BE2C (cell line): Measurements from ENCODE around the gene PDK2.
A peak's percentile ranks its signal among the peaks of the same experiment; 100 is the strongest.

Source experiments
- DNase-seq: peaks from one replicate; pipeline ENCODE4 v3.0.0-alpha.2; 2020
- H3K27me3 ChIP-seq: fragments of 250-450 bp; sonication (Bioruptor Pico); 2 replicates; pipeline ENCODE4 v1.5.1; 2020; ENCODE audit warnings: mild to moderate bottlenecking
- H3K36me3 ChIP-seq: fragments of 250-450 bp; sonication (Bioruptor Pico); 2 replicates; pipeline ENCODE4 v1.5.1; 2020; ENCODE audit warnings: mild to moderate bottlenecking
- H3K4me1 ChIP-seq: fragments of 250-450 bp; sonication (Bioruptor Pico); 2 replicates; pipeline ENCODE4 v1.5.1; 2020
- H3K4me3 ChIP-seq: 2 replicates; pipeline ENCODE4 v1.5.1; 2011; ENCODE audit warnings: low read depth, low read length
- H3K9me3 ChIP-seq: fragments of 250-450 bp; sonication (Bioruptor Pico); 2 replicates; pipeline ENCODE4 v1.5.1; 2020
- TF ChIP-seq, protein P1 (sequence below): IDR thresholded peaks from 2 replicates; pipeline ENCODE4 v1.5.1; 2012; ENCODE audit warnings: mild to moderate bottlenecking, low read depth, low read length

The PDK2 gene

DNA sequence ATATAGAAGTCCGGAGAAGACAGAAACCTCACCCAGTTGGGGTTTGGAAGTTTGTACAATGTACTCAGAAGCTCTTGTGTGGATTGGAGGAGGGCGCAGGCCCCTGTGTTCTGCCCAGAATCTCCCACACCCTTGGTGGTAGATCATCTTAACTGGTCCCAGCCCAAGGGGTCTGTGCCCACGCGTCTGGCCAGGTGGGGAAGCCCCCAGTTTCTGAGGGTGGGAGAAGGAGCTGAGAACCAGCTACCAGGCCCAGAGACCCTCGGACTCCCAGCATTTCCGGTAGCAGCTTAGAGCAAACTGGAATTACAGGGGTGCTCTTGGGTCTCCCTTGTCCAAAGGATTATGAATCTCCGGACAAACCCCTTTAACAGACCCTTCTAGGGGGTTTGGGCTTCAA lies 57.6 kb downstream of the PDK2 start:
- DNase-seq: no peak
- H3K9me3 ChIP-seq: no peaks in the 10 kb centered on the region
- TF ChIP-seq, protein P1, sequence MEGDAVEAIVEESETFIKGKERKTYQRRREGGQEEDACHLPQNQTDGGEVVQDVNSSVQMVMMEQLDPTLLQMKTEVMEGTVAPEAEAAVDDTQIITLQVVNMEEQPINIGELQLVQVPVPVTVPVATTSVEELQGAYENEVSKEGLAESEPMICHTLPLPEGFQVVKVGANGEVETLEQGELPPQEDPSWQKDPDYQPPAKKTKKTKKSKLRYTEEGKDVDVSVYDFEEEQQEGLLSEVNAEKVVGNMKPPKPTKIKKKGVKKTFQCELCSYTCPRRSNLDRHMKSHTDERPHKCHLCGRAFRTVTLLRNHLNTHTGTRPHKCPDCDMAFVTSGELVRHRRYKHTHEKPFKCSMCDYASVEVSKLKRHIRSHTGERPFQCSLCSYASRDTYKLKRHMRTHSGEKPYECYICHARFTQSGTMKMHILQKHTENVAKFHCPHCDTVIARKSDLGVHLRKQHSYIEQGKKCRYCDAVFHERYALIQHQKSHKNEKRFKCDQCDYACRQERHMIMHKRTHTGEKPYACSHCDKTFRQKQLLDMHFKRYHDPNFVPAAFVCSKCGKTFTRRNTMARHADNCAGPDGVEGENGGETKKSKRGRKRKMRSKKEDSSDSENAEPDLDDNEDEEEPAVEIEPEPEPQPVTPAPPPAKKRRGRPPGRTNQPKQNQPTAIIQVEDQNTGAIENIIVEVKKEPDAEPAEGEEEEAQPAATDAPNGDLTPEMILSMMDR: no peak
- H3K36me3 ChIP-seq: peaks cover 8% of the 10 kb centered on the region; the same call in 1 of the 2 replicates
- H3K4me1 ChIP-seq: peaks cover 17% of the 10 kb centered on the region
- H3K4me3 ChIP-seq: peak overlapping the region; percentile 92
- no peaks in the 10 kb centered on the region for H3K27me3 ChIP-seq

DNA sequence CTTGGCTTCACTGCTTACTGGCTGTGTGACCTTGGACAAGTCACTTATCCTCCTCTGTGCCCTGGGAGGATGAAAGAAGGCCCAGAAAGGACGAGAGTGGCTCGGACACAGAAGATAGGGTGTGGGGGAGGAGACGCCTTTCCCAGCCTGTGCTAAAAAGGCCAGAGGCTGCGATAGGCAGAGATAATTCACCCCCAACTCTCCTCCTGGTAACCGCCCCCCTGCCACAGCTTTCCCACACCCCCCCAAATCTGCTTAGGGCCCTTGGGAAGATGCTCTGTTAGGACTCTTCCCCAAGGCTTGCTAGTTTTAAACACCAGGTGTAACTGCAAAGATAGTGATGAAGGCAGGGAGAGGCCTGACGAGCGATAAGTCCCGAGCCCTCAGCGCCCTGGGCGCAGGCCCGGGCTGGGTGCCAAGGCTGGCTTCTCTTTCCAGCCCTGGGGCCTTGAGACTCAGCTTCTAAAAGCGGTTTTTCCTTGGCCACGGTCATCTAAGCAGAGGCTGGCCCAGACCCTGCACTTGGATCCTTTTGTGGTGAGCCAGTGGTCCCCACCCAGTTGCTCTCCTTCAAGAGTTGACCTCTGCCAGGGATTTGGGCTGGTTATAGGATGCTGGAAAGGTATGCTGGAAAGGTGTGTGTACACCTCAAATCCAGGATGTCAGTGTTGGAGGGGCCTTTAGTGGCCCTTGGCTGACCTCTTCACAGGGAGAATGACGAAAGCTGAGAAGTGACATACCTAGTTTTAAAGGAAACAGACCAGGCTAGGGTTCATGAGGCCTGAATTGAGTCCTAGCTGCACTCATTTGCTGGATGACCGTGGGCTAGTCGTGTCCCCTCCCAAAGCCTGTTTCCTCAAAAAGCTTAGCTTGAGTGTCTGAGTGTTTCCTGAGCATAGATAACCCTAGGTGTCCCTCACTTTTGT lies 58.8 kb downstream of the PDK2 start:
- H3K9me3 ChIP-seq: no peaks in the 10 kb centered on the region
- peak; percentile 75 for DNase-seq
- H3K36me3 ChIP-seq: peaks cover 8% of the 10 kb centered on the region; the same call in 1 of the 2 replicates
- TF ChIP-seq, protein P1: no peak
- no peak overlapping the region for H3K4me3 ChIP-seq
- H3K27me3 ChIP-seq: no peaks in the 10 kb centered on the region
- H3K4me1 ChIP-seq: peaks cover 17% of the 10 kb centered on the region

DNA sequence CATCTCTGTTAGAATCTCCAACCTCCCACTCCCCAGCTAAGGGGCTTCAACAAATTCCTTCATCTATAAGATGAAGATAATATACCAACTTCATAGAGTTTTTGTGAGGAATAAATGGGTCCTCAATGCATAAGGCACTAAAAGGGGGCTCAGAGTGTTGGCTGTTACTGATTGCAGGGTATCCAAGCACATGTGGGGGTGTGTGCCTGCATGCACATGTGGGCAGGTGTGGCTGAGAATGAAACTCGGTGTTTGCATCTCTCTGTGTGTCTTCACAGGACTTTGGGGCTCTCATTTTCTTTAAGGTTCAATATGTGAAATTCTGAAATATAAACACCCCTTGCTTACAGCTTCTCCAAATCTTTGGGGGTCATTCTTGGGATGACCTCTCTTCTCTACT lies 59.5 kb downstream of the PDK2 start:
- Histone ChIP-seq H3K27me3 (no peaks in the 10 kb centered on the region), H3K4me3 (no peak overlapping the region), H3K9me3 (no peaks in the 10 kb centered on the region), H3K36me3 (peaks cover 3% of the 10 kb centered on the region; the same call in 1 of the 2 replicates), H3K4me1 (peaks cover 17% of the 10 kb centered on the region)
- no peak for DNase-seq
- TF ChIP-seq, protein P1: no peak

DNA sequence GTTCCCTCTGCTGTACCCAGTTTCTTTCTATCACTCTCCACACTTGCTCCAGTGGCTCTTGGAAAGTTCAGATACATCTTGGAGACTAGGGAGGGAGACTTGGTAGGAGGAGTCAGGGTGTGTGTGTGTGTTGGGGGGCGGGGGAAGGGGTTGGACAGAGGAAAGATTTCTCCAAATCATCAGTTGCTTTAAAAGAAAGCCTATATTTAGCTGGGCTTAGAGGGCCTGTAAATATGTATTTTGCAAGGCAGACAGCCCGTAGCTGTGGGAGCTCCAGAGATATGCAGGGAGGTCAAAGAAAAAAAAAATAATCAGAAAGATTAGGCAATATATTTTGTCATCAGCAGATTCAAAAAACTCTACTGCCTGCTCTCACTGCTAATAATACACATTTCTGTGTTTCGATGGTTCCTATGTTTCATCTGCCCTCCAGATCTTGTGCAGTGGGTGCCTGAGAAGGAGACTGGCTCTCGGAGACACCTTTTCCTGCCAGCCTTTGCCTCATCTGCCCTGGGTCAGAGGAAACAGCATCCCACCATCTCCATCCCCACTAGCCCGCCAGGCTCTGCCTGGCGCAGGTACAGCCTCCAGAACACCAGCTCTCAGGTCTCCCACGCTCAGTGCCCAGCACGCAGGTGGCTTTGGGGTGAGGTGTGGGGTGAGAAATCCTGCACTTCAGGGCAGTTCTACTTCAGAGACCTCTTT lies 60.1 kb downstream of the PDK2 start:
- Histone ChIP-seq H3K9me3 (no peaks in the 10 kb centered on the region), H3K36me3 (no peaks in the 10 kb centered on the region), H3K4me3 (no peak overlapping the region), H3K27me3 (no peaks in the 10 kb centered on the region), H3K4me1 (peaks cover 17% of the 10 kb centered on the region)
- no peak for DNase-seq
- TF ChIP-seq, protein P1: no peak

DNA sequence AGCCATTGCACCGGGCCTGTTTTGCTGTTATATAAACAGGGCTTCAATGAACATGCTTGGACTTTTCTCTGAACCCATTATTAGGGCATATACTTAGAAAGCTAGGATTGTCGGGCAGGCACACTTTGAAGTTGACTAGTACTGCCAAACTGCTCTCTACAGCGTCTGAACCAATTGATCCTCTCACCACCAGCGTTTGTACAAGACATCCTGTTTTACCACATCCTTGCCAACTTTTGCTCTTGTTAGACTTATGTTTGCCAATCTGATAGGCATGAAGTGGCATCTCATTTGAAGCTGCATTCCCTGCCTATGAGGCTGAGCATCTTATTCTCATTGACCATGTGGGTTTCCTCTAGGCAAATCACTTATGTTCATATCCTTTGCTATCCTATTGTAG lies 62.7 kb downstream of the PDK2 start:
- no peaks in the 10 kb centered on the region for H3K36me3 ChIP-seq
- TF ChIP-seq, protein P1: no peak
- no peaks in the 10 kb centered on the region for H3K27me3 ChIP-seq
- no peak for DNase-seq
- H3K4me1 ChIP-seq: peaks cover 13% of the 10 kb centered on the region
- no peaks in the 10 kb centered on the region for H3K9me3 ChIP-seq
- H3K4me3 ChIP-seq: no peak overlapping the region
